SH-SY5Y (cell line): ENCODE data around the gene EXOC6B.

ENCODE experiments used
- GATA2 ChIP-seq: IDR thresholded peaks from 2 replicates; pipeline ENCODE4 v1.6.1; 2011; ENCODE audit warnings: mild to moderate bottlenecking, low read depth, low read length
- GATA3 ChIP-seq: IDR thresholded peaks from 2 replicates; pipeline ENCODE4 v1.6.1; 2011; ENCODE audit warnings: low read depth, mild to moderate bottlenecking, low read length, moderate library complexity

- TF ChIP-seq GATA2 (no peak), GATA3 (no peak)
Observed at GRCh38 chr2:72513011-72513410, 312.8 kb downstream of the EXOC6B start.
